Keratinocyte (primary cell): Measurements from ENCODE around the gene EPHB4. TPM values are rescaled to one million over a fixed set of nuclear protein-coding genes. Genes with fewer than 3 reads are reported as not detected.

Source experiments
- DNase-seq: peaks from one replicate; pipeline ENCODE4 v3.0.0-alpha.2; 2011; ENCODE audit warnings: low read depth, missing footprints, low spot score
- FAIRE-seq: peaks from 2 replicates; lab custom pipeline; 2011; peaks lifted over from hg19 to GRCh38; lab: Jason Lieb, UNC
- H2AFZ ChIP-seq: 2 replicates; pipeline ENCODE4 v1.6.0; 2012; ENCODE audit warnings: low read length, control low read depth, inconsistent platforms; ENCODE audit not compliant: control insufficient read depth
- H3K27ac ChIP-seq: 2 replicates; pipeline ENCODE4 v1.5.1; 2011; ENCODE audit warnings: low read length; ENCODE audit not compliant: control insufficient read depth, insufficient read depth
- H3K27me3 ChIP-seq: 3 replicates; pipeline ENCODE4 v1.6.0; 2011; ENCODE audit warnings: low read length; ENCODE audit not compliant: control insufficient read depth, insufficient read depth; ENCODE audit errors: extremely low read depth
- H3K36me3 ChIP-seq, 2 experiments: 2 replicates in 1 of 2; 3 replicates in 1 of 2; pipeline ENCODE4 v1.5.1; 2011; ENCODE audit warnings: low read length in 2 of 2, mild to moderate bottlenecking in 1 of 2; ENCODE audit not compliant: control insufficient read depth in 2 of 2, insufficient read depth in 2 of 2; ENCODE audit errors: extremely low read depth in 1 of 2
- H3K4me1 ChIP-seq: 3 replicates; pipeline ENCODE4 v1.5.1; 2011; ENCODE audit warnings: low read length; ENCODE audit not compliant: control insufficient read depth, insufficient read depth; ENCODE audit errors: extremely low read depth
- H3K4me2 ChIP-seq: 3 replicates; pipeline ENCODE4 v1.6.0; 2011; ENCODE audit warnings: low read depth, low read length; ENCODE audit not compliant: control insufficient read depth, insufficient read depth; ENCODE audit errors: extremely low read depth
- H3K4me3 ChIP-seq, 3 experiments: fragments of 200-600 bp in 1 of 3; sonication (generic) in 1 of 3; 2 replicates in 2 of 3; 3 replicates in 1 of 3; pipeline ENCODE4 v1.5.1; 2011 to 2016; ENCODE audit warnings: low read length in 3 of 3, mild to moderate bottlenecking in 3 of 3, control low read depth in 2 of 3, inconsistent platforms in 1 of 3, low read depth in 1 of 3, mixed read lengths in 1 of 3, mixed run types in 1 of 3, moderate library complexity in 1 of 3; ENCODE audit not compliant: control insufficient read depth in 2 of 3, insufficient read depth in 2 of 3; ENCODE audit errors: extremely low read depth in 1 of 3
- H3K79me2 ChIP-seq: 2 replicates; pipeline ENCODE4 v1.6.0; 2012; ENCODE audit warnings: low read length; ENCODE audit not compliant: control insufficient read depth, insufficient read depth
- H3K9ac ChIP-seq: 3 replicates; pipeline ENCODE4 v1.6.0; 2011; ENCODE audit warnings: low read length; ENCODE audit not compliant: control insufficient read depth, insufficient read depth; ENCODE audit errors: extremely low read depth
- H3K9me1 ChIP-seq: 3 replicates; pipeline ENCODE4 v1.6.0; 2011; ENCODE audit warnings: low read length; ENCODE audit not compliant: control insufficient read depth, insufficient read depth; ENCODE audit errors: extremely low read depth
- H3K9me3 ChIP-seq: 2 replicates; pipeline ENCODE4 v1.5.1; 2012; ENCODE audit warnings: low read depth, low read length; ENCODE audit not compliant: control insufficient read depth
- H4K20me1 ChIP-seq: 3 replicates; pipeline ENCODE4 v1.6.0; 2011; ENCODE audit warnings: low read length; ENCODE audit not compliant: control insufficient read depth, insufficient read depth; ENCODE audit errors: extremely low read depth
- CTCF ChIP-seq, 3 experiments: IDR thresholded peaks in 1 of 3; conservative IDR thresholded peaks in 1 of 3; optimal IDR thresholded peaks in 1 of 3; 2 replicates in 2 of 3; 3 replicates in 1 of 3; pipeline versions ENCODE3 to v1.5.1; 2011; ENCODE audit warnings: low read length in 3 of 3, mild to moderate bottlenecking in 3 of 3, moderate library complexity in 2 of 3, control low read depth in 1 of 3, inconsistent platforms in 1 of 3; ENCODE audit not compliant: insufficient read depth in 2 of 3; ENCODE audit errors: extremely low read depth in 1 of 3
- EZH2 ChIP-seq: IDR thresholded peaks from one replicate; pipeline ENCODE4 v1.6.1; 2012; ENCODE audit warnings: inconsistent platforms, mild to moderate bottlenecking, low read length, moderate library complexity
- dilution Hi-C: fragments of 300-500 bp; cut with MboI; formaldehyde crosslinking; loops from one replicate; pipeline ENCODE4 v1.7.0; 2020; ENCODE audit warnings: low sequenced_read_pairs; ENCODE audit not compliant: extremely low pct_ligation_motif_present
- polyA plus RNA-seq, 5 experiments: library from polyadenylated mRNA; depleted of rRNA in 3 of 5; stranded (reverse) in 3 of 5; stranded (forward) in 1 of 5; unstranded in 1 of 5; fragments of >200 nt; gene quantifications; 1 replicate in 1 of 5; 2 replicates in 3 of 5; 3 replicates in 1 of 5; pipeline versions ENCODE4 v1.2.1 to v1.2.3, GENCODE V29; 2011 to 2012; ENCODE audit warnings: missing spikeins in 2 of 5, low read depth in 1 of 5, low replicate concordance in 1 of 5

EPHB4 gene
- polyA plus RNA-seq, 1 donor (not counting 4 experiments of a cell fraction or from before 2014, with no cell fraction given), result 61.4 TPM

- H3K27ac ChIP-seq, result no peak overlapping the region
- no peak for TF ChIP-seq CTCF (optimal IDR thresholded peaks at IDR 0.05 in 1 of 3, IDR thresholded peaks at IDR 0.05 in 1 of 3, conservative IDR thresholded peaks at IDR 0.05 in 1 of 3; ENCODE audit: extremely low read depth in 1 of 3, insufficient read depth in 2 of 3, low read length in 3 of 3)
- no peak for TF ChIP-seq EZH2
- no peak for FAIRE-seq
Observed at GRCh38 chr7:100859856-100860255, 32.5 kb upstream of the EPHB4 start.

GRCh38 chr7:100856871-100857282 is 29.6 kb upstream of the EPHB4 start:
- Histone ChIP-seq H2AFZ (no peak overlapping the region), H4K20me1 (no peaks in the 10 kb centered on the region), H3K9ac (no peak overlapping the region), H3K36me3 (peaks cover 16 to 17% of the 10 kb centered on the region in 2 experiments), H3K27ac (no peak overlapping the region), H3K9me1 (no peaks in the 10 kb centered on the region), H3K27me3 (no peaks in the 10 kb centered on the region), H3K4me1 (peaks cover 4% of the 10 kb centered on the region), H3K4me2 (no peak overlapping the region), H3K79me2 (peaks cover 27% of the 10 kb centered on the region), H3K9me3 (no peaks in the 10 kb centered on the region), H3K4me3 (no peak overlapping the region)
- TF ChIP-seq CTCF (optimal IDR thresholded peaks at IDR 0.05 in 1 of 3, IDR thresholded peaks at IDR 0.05 in 1 of 3, conservative IDR thresholded peaks at IDR 0.05 in 1 of 3; ENCODE audit: extremely low read depth in 1 of 3, insufficient read depth in 2 of 3, low read length in 3 of 3) (no peak), EZH2 (no peak)
- FAIRE-seq (no peak), DNase-seq (no peak)
- dilution Hi-C loops, result no loop called here

More at GRCh38 chr7:100859856-100860255, 32.5 kb upstream of the EPHB4 start:
- DNase-seq, result no peak
- H3K4me2 ChIP-seq, result no peak overlapping the region
- no peaks in the 10 kb centered on the region for H3K9me1 ChIP-seq
- H3K79me2 ChIP-seq, result peaks cover 9% of the 10 kb centered on the region
- dilution Hi-C loops, result no loop called here
- H3K27me3 ChIP-seq, result no peaks in the 10 kb centered on the region
- H4K20me1 ChIP-seq, result no peaks in the 10 kb centered on the region
- peaks cover under 1% of the 10 kb centered on the region for H3K4me1 ChIP-seq
- H3K9ac ChIP-seq, result no peak overlapping the region
- H3K4me3 ChIP-seq, result no peak overlapping the region
- H2AFZ ChIP-seq, result no peak overlapping the region
- peaks cover 20 to 28% of the 10 kb centered on the region in 2 experiments for H3K36me3 ChIP-seq
- no peaks in the 10 kb centered on the region for H3K9me3 ChIP-seq
